Measurements from ENCODE around the gene IL7R.
A peak's percentile ranks its signal among the peaks of the same experiment; 100 is the strongest.

Gene IL7R

GRCh38 chr5:35856765-35857351 is at the start of gene IL7R:
Gene IL7R, plus strand, starts transcription at chr5:35856891. Its CDS starts 87 bp downstream, at chr5:35856978.
- DNase-seq (ENCODE audit: low read depth), result no peak
- no peak for TF ChIP-seq CTCF (IDR thresholded peaks at IDR 0.05; ENCODE audit: control insufficient read depth, extremely low read depth, insufficient read depth)
- no peak within 1 kb of the TSS for H3K4me3 ChIP-seq (ENCODE audit: low read depth, low read length)

DNA sequence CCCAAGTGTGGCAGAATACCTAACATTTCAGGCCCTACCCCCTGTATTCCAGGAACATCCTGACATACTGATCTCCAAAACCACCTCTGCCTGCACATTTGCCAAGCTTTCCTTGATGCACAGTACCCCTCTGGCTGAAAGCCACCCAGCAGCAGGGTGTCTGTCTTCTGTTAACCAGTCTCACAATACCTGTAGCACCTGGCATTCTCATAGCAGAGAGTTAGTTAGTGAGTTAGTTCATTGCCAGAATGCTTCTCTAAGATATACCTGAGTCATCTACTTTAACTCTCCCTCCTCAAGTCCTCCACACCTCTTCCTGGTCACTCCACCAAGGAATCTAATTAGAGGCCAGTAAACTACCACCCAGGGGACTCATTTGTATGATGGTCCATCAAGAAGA is 46.1 kb upstream of the IL7R start:
- no peak for DNase-seq (ENCODE audit: low read depth)
- TF ChIP-seq CTCF (IDR thresholded peaks at IDR 0.05; ENCODE audit: control insufficient read depth, extremely low read depth, insufficient read depth), result no peak
- H3K4me3 ChIP-seq (ENCODE audit: low read depth, low read length), result no peak overlapping the region

DNA sequence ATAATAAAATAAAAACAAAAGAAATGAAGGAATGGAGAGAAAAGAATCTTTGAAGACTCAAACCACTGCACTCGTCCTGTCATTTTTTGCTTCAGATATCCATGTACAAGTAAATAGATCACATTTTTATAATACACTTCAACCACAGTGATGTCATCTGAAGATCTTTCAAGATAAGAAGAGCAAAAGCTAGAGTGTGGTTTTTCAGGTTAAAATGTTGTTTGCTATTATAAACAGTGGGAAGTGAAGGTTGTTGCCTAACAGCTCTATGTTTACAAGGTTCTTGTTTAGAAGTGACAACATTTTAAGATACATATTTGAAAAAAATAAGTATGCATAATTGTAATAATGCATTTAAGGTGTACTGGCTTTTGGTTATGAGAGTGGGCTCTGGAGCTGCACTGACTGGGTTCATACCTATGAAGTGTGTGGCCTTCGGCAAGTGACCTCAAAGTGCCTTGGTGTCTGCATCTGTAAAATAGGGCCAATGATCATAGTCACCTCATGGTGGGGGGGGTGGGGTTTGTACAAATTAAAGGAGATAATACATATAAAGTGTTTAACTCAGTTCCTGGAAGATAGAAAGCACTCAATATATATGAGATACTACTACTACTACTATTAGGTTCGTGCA is 45.5 kb upstream of the IL7R start:
- DNase-seq (ENCODE audit: low read depth), result no peak
- TF ChIP-seq CTCF (IDR thresholded peaks at IDR 0.05; ENCODE audit: control insufficient read depth, extremely low read depth, insufficient read depth), result no peak
- H3K4me3 ChIP-seq (ENCODE audit: low read depth, low read length), result no peak overlapping the region

GRCh38 chr5:35813521-35813920 is 43.2 kb upstream of the IL7R start:
- no peak for DNase-seq (ENCODE audit: low read depth)
- TF ChIP-seq CTCF (IDR thresholded peaks at IDR 0.05; ENCODE audit: control insufficient read depth, extremely low read depth, insufficient read depth), result no peak
- no peak overlapping the region for H3K4me3 ChIP-seq (ENCODE audit: low read depth, low read length)

- DNase-seq (ENCODE audit: low read depth), result no peak
- peak; percentile 58 for TF ChIP-seq CTCF (IDR thresholded peaks at IDR 0.05; ENCODE audit: control insufficient read depth, extremely low read depth, insufficient read depth)
- H3K4me3 ChIP-seq (ENCODE audit: low read depth, low read length), result no peak overlapping the region
Measured at GRCh38 chr5:35815089-35815936, 41.4 kb upstream of the IL7R start.

- no peak for TF ChIP-seq CTCF (IDR thresholded peaks at IDR 0.05; ENCODE audit: control insufficient read depth, extremely low read depth, insufficient read depth)
- no peak for DNase-seq (ENCODE audit: low read depth)
- H3K4me3 ChIP-seq (ENCODE audit: low read depth, low read length), result no peak overlapping the region
Measured at GRCh38 chr5:35816881-35817521, 39.7 kb upstream of the IL7R start.
